OCI-LY7 (cell line): ENCODE data around the gene RTKN2. TPM values are rescaled to one million over a fixed set of nuclear protein-coding genes. Genes with fewer than 3 reads are reported as not detected.

Source experiments
- BruUV-seq: library from RNA; stranded (reverse); fragments of 400-500 nt; replicated peaks from 2 replicates; lab custom pipeline; 2021; lab: Mats Ljungman, UMichigan
- CTCF ChIA-PET: fragments of 300-600 bp; sonication (Branson Sonifier 250); formaldehyde crosslinking; loops from one replicate; lab custom pipeline; 2022; ENCODE audit warnings: antibody characterized with exemption; ENCODE audit not compliant: unreplicated experiment; lab: Charles Lee
- POLR2A ChIA-PET: fragments of 300-600 bp; sonication (Branson Sonifier 250); formaldehyde crosslinking; loops from one replicate; lab custom pipeline; 2022; ENCODE audit warnings: antibody characterized with exemption; lab: Charles Lee
- DNase-seq: peaks from one replicate; pipeline ENCODE4 v3.0.0-alpha.2; 2015; ENCODE audit warnings: low spot score
- H2AFZ ChIP-seq: fragments of 200-600 bp; sonication (generic), shearing (Covaris generic); 2 replicates; pipeline ENCODE4 v1.6.1; 2014; ENCODE audit warnings: mild to moderate bottlenecking, antibody characterized with exemption, low read length, moderate library complexity
- H3K27ac ChIP-seq: fragments of 200-600 bp; sonication (generic); 2 replicates; pipeline ENCODE4 v1.5.1; 2014; ENCODE audit warnings: mixed run types, low read depth, mild to moderate bottlenecking, moderate library complexity, low read length, inconsistent platforms; ENCODE audit not compliant: poor library complexity, severe bottlenecking
- H3K36me3 ChIP-seq: fragments of 200-600 bp; sonication (generic); 2 replicates; pipeline ENCODE4 v1.6.1; 2014; ENCODE audit warnings: mild to moderate bottlenecking, antibody characterized with exemption, low read length, moderate library complexity, mixed read lengths; ENCODE audit not compliant: insufficient read depth
- H3K4me1 ChIP-seq: fragments of 200-600 bp; sonication (generic); 2 replicates; pipeline ENCODE4 v1.5.1; 2014; ENCODE audit warnings: mild to moderate bottlenecking, low read length; ENCODE audit not compliant: insufficient read depth, poor library complexity, severe bottlenecking
- H3K4me2 ChIP-seq: fragments of 200-600 bp; sonication (generic); 2 replicates; pipeline ENCODE4 v1.6.1; 2014; ENCODE audit warnings: mild to moderate bottlenecking, low read length
- H3K4me3 ChIP-seq: fragments of 200-600 bp; sonication (generic); 2 replicates; pipeline ENCODE4 v1.5.1; 2014; ENCODE audit warnings: mild to moderate bottlenecking, low read depth, low read length; ENCODE audit not compliant: poor library complexity, severe bottlenecking
- H3K79me2 ChIP-seq: fragments of 200-600 bp; sonication (generic); 2 replicates; pipeline ENCODE4 v1.6.1; 2016; ENCODE audit warnings: low read depth, mild to moderate bottlenecking, low read length, moderate library complexity, mixed read lengths; ENCODE audit not compliant: insufficient read depth
- H3K9me2 ChIP-seq: fragments of 200-600 bp; sonication (generic); 2 replicates; pipeline ENCODE4 v1.6.1; 2016; ENCODE audit warnings: mild to moderate bottlenecking, low read length, mixed read lengths; ENCODE audit not compliant: insufficient read depth
- H3K9me3 ChIP-seq: fragments of 200-600 bp; sonication (generic); 2 replicates; pipeline ENCODE4 v1.6.1; 2014; ENCODE audit warnings: mild to moderate bottlenecking, mixed run types, low read length, mixed read lengths
- H4K20me1 ChIP-seq: fragments of 200-600 bp; sonication (generic); 2 replicates; pipeline ENCODE4 v1.6.1; 2014; ENCODE audit warnings: mild to moderate bottlenecking, antibody characterized with exemption, low read length, moderate library complexity, mixed read lengths; ENCODE audit not compliant: insufficient read depth
- EZH2phosphoT487 ChIP-seq: fragments of 200-600 bp; sonication (generic); IDR thresholded peaks from 2 replicates; pipeline ENCODE4 v1.6.1; 2018; ENCODE audit warnings: low read depth, borderline replicate concordance, mild to moderate bottlenecking, mixed run types, antibody characterized with exemption, low read length, moderate library complexity, mixed read lengths
- intact Hi-C: fragments of 100-400 bp; cut with micrococcal nuclease; formaldehyde crosslinking; loops from one replicate; pipeline ENCODE4 v1.10.0; 2022; ENCODE audit not compliant: unreplicated experiment
- total RNA-seq, 2 experiments: library from RNA; depleted of rRNA in 1 of 2; stranded (reverse); fragments of >200 nt in 1 of 2; shearing (Covaris generic) in 1 of 2; gene quantifications; 2 replicates each; pipeline ENCODE4 v1.2.3, GENCODE V29; 2014 to 2022
- TF ChIP-seq, protein P1 (sequence below): fragments of 200-600 bp; sonication (generic); conservative IDR thresholded peaks from 2 replicates; pipeline ENCODE4 v1.5.1; 2014; ENCODE audit warnings: mild to moderate bottlenecking, antibody characterized with exemption, low read length, moderate library complexity, mixed read lengths

Gene RTKN2
- total RNA-seq, 2 experiments from 2014 or later: 12.3 to 20.4 TPM

DNA sequence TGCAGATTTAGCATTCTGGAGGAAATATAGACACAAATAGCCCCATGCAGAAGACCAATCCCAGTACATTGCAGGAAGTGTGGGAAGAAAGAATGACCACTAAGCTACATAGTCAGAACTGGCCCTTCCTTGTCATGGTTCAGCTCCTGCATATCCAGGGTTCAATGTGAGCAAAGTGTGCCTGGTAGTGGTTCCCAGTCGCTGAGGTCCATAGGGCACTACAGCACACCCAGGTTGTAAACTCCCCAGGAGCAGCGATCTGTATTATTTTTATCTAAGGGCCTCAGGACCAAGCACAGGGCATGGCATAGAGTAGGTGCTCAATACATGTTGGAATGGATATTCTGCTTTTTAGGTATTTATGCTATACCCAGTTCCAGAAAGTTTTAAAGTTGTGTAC, 114.4 kb downstream of the RTKN2 start:
- H3K4me3 ChIP-seq: no peak overlapping the region
- BruUV-seq: no TSS peak
- H3K4me2 ChIP-seq: no peak overlapping the region
- H3K4me1 ChIP-seq: no peaks in the 10 kb centered on the region
- ChIA-PET CTCF (no interaction called here), POLR2A (interaction anchor here (0.6 kb wide), 1 partner anchor 159 kb away, joined by 3 read pairs; no protein-coding TSS in a partner anchor)
- H3K79me2 ChIP-seq: no peaks in the 10 kb centered on the region
- no peaks in the 10 kb centered on the region for H3K36me3 ChIP-seq
- TF ChIP-seq, protein P1, sequence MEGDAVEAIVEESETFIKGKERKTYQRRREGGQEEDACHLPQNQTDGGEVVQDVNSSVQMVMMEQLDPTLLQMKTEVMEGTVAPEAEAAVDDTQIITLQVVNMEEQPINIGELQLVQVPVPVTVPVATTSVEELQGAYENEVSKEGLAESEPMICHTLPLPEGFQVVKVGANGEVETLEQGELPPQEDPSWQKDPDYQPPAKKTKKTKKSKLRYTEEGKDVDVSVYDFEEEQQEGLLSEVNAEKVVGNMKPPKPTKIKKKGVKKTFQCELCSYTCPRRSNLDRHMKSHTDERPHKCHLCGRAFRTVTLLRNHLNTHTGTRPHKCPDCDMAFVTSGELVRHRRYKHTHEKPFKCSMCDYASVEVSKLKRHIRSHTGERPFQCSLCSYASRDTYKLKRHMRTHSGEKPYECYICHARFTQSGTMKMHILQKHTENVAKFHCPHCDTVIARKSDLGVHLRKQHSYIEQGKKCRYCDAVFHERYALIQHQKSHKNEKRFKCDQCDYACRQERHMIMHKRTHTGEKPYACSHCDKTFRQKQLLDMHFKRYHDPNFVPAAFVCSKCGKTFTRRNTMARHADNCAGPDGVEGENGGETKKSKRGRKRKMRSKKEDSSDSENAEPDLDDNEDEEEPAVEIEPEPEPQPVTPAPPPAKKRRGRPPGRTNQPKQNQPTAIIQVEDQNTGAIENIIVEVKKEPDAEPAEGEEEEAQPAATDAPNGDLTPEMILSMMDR: no peak
- no peak for TF ChIP-seq EZH2phosphoT487
- no peak overlapping the region for H2AFZ ChIP-seq
- no peak overlapping the region for H3K27ac ChIP-seq
- no peaks in the 10 kb centered on the region for H3K9me3 ChIP-seq
- no peak for DNase-seq
- H3K9me2 ChIP-seq: no peaks in the 10 kb centered on the region
- intact Hi-C loops: no loop called here
- H4K20me1 ChIP-seq: no peaks in the 10 kb centered on the region

DNA sequence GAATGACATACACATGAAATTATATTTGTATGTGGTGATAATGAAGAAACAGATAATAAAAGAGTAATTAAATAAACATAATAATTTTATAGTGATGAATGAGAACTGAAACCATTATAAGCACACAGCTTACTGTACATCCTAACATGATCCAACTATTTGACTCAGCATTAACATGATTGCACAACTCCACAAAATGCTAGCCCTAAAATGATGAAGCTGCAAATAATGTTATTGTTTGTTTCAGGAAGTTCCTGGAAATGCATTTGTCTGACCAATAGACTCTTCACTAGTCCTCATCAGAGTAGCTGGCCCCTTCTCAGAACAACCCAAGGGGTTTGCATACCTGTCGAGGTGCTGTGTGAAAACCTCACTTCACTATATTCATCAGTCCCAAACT, 115.5 kb downstream of the RTKN2 start:
- Histone ChIP-seq H3K36me3 (no peaks in the 10 kb centered on the region), H3K4me2 (no peak overlapping the region), H3K9me2 (no peaks in the 10 kb centered on the region), H3K79me2 (no peaks in the 10 kb centered on the region), H2AFZ (no peak overlapping the region), H3K9me3 (no peaks in the 10 kb centered on the region), H4K20me1 (no peaks in the 10 kb centered on the region), H3K27ac (no peak overlapping the region), H3K4me3 (no peak overlapping the region), H3K4me1 (no peaks in the 10 kb centered on the region)
- ChIA-PET CTCF (no interaction called here), POLR2A (no interaction called here)
- TF ChIP-seq, protein P1: no peak
- no TSS peak for BruUV-seq
- DNase-seq: no peak
- intact Hi-C loops: no loop called here

DNA sequence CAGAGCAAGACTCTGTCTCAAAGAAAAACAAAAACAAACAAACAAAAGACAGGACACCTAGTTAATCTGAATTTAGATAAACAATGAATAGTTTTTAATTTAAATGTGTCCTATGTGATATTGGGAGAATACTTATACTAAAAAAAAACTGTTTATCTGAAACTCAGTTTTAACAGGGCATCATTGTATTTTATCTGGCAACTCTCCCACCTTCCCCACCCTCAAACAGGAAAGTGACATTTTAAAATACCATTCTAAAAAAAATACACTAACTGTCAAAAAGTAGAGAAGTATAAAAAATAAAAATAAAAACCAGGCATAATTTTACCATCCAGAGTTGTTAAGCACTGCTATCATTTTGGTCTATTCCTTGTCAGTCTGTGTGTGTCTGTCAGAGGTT, 119.0 kb downstream of the RTKN2 start:
- POLR2A ChIA-PET: no interaction called here
- Histone ChIP-seq H3K36me3 (no peaks in the 10 kb centered on the region), H3K4me1 (no peaks in the 10 kb centered on the region), H3K27ac (no peak overlapping the region), H3K9me3 (no peaks in the 10 kb centered on the region), H3K4me3 (no peak overlapping the region), H4K20me1 (no peaks in the 10 kb centered on the region), H3K79me2 (no peaks in the 10 kb centered on the region), H3K9me2 (no peaks in the 10 kb centered on the region), H3K4me2 (no peak overlapping the region), H2AFZ (no peak overlapping the region)
- CTCF ChIA-PET: no interaction called here
- no TSS peak for BruUV-seq
- intact Hi-C loops: no loop called here
- TF ChIP-seq, protein P1: no peak
- no peak for TF ChIP-seq EZH2phosphoT487
- no peak for DNase-seq
